Central memory CD8-positive, alpha-beta T cell (primary cell): ENCODE data around the gene PRKAR1B.
"Not testable (repeated sequence)": the region's sequence is repeated elsewhere in the genome, so short reads cannot be mapped to it uniquely, and the experiment has no call there.

ENCODE experiments used
- ATAC-seq: fragments of 150-1000 bp; cut with Tn5 transposase; replicated peaks from 2 replicates; pipeline ENCODE4 v1.10.0; 2022; ENCODE audit warnings: mild to moderate bottlenecking, moderate FRiP score, moderate number of reproducible peaks; ENCODE audit not compliant: poor library complexity, severe bottlenecking; ENCODE audit errors: extremely low read depth
- DNase-seq, 2 donors: peaks; one replicate each; pipeline ENCODE4 v3.0.0; 2021; ENCODE audit warnings: low spot score in 2 of 2
- H3K27ac Mint-ChIP-seq: one replicate; pipeline ENCODE4 v1.8.0; 2022; ENCODE audit warnings: low read depth, mild to moderate bottlenecking, moderate library complexity, mixed read lengths
- H3K27me3 Mint-ChIP-seq: one replicate; pipeline ENCODE4 v1.8.0; 2022; ENCODE audit warnings: mixed read lengths
- H3K36me3 Mint-ChIP-seq: one replicate; pipeline ENCODE4 v1.8.0; 2022; ENCODE audit warnings: mild to moderate bottlenecking, moderate library complexity, mixed read lengths; ENCODE audit not compliant: insufficient read depth
- H3K4me1 Mint-ChIP-seq: one replicate; pipeline ENCODE4 v1.8.0; 2022; ENCODE audit warnings: mixed read lengths
- H3K4me3 Mint-ChIP-seq: one replicate; pipeline ENCODE4 v1.8.0; 2022; ENCODE audit warnings: mild to moderate bottlenecking, moderate library complexity, mixed read lengths
- H3K9me3 Mint-ChIP-seq: one replicate; pipeline ENCODE4 v1.8.0; 2022; ENCODE audit warnings: mixed read lengths

PRKAR1B gene

DNA sequence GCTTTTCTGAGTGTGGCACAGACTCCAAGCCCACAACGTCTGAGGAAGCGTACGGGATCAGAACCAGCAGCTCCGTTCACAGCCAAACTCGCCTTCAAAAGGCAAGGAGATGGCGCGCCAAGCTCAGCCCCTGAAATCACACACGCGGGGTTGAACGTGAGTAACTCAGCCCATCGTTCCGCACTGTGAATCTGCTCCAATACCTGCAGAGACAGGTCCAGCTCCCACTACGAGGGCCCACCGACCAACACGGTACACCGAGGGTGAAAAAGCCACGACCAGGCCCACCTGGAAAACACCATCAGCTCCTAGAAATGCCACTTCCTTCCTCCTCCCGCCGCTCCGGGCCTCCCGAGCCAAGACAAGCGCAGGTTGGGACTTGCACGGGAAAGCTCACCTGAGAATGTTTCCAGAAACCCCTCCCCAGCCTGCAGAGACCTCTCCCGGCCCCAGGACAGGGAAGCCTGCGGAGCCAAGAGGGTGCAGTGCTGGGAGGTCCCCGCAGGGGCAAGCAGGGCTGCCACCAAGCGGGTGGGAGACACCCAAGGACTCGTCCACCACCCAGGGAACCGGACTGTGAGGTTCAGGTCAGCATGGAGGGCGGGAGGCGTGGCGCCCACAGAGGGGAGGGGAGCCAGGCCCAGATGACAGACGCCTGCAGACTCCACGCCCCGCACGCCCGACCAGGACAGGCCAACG is 113.5 kb downstream of the PRKAR1B start:
- Mint-ChIP-seq H3K27ac (no peak overlapping the region), H3K4me1 (peaks cover 36% of the 10 kb centered on the region), H3K36me3 (peaks cover 7% of the 10 kb centered on the region), H3K4me3 (no peak overlapping the region), H3K27me3 (no peaks in the 10 kb centered on the region), H3K9me3 (peaks cover 8% of the 10 kb centered on the region)
- DNase-seq (no peak), ATAC-seq (no peak)

DNA sequence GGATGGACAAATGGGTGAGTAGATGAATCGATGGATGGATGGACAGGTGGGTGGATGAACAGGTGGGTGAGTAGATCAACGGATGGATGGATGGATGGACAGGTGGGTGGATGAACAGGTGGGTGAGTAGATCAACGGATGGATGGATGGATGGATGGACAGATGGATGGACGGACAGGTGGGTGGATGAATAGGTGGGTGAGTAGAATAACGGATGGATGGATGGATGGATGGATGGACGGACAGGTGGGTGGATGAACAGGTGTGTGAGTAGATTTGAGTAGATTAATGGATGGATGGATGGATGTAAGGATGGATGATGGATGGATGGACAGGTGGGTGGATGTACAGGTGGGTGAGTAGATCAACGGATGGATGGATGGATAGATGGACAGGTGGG is 115.2 kb downstream of the PRKAR1B start:
- not testable (repeated sequence) for H3K9me3 Mint-ChIP-seq, DNase-seq, ATAC-seq, H3K36me3 Mint-ChIP-seq, H3K4me3 Mint-ChIP-seq, H3K27me3 Mint-ChIP-seq
- peak overlapping the region; percentile 93 for H3K27ac Mint-ChIP-seq
- peaks cover 30% of the 10 kb centered on the region for H3K4me1 Mint-ChIP-seq

DNA sequence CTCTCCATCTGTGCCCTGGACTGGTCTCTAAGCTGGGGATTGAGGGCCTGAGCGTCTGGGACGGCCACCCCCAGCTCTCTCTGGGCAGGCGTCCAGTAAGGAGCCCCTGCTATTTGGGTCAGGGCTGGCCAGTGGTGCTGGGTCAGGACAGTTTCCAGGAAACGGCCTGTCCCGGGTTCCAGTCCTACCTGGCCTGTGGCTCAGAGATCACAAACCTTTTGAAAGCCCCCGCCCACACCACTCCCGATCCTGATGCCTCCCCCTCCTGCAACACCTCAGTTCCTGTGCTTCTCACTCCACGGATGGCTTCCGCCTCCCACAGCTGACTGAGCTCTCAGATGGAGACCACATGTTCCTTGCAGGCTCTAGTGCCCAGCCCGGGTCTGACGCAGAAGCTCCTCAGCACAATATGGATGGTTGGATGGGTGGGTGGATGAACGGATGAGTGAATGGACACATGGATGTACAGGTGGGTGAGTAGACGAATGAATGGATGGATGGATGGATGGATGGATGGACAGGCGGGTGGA is 115.7 kb downstream of the PRKAR1B start:
- Mint-ChIP-seq H3K27me3 (no peaks in the 10 kb centered on the region), H3K36me3 (peaks cover 5% of the 10 kb centered on the region), H3K27ac (peak overlapping the region; percentile 93), H3K9me3 (peaks cover 8% of the 10 kb centered on the region), H3K4me1 (peaks cover 30% of the 10 kb centered on the region), H3K4me3 (no peak overlapping the region)
- DNase-seq (no peak), ATAC-seq (no peak)

DNA sequence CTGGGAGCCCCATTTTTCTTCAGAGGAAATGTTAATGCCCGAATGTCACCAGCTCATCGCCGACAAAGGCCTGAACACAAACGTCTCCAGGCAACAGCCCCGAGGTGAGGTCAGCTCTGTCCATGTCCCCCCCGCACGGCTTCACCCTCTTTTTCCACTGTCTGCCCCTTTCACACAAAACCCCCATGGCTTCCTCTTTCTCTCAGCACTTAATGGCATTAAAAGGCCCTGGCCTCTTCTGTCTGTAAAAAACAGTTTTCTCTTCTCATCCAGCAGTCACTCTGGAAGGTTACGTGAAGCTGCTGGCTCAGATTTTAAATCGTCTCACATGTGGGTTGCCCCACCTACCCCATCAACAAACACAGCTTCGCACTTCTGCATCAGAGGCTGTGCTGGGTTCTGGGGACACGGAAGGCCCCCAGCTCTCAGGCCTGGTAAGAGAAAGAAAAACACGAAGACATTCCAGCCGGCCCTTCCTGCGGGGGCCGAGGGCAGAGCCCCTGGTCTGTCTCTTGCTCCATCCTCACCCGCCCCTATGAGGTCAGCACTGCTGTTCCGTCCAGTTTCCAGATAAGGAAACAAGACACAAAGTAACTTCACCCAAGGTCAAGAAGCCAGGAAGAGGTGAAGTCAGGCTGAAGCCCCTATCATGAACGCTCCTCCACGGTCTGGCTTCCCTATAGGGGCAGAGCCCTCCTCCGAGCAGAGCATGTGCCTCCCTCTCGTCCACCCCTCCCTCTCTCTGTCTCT is 116.4 kb downstream of the PRKAR1B start:
- H3K36me3 Mint-ChIP-seq: peaks cover 7% of the 10 kb centered on the region
- ATAC-seq: peak; percentile 62
- H3K4me1 Mint-ChIP-seq: peaks cover 30% of the 10 kb centered on the region
- peak overlapping the region; percentile 93 for H3K27ac Mint-ChIP-seq
- peak overlapping the region; percentile 48 for H3K4me3 Mint-ChIP-seq
- no peaks in the 10 kb centered on the region for H3K27me3 Mint-ChIP-seq
- H3K9me3 Mint-ChIP-seq: peaks cover 8% of the 10 kb centered on the region
- no peak for DNase-seq

DNA sequence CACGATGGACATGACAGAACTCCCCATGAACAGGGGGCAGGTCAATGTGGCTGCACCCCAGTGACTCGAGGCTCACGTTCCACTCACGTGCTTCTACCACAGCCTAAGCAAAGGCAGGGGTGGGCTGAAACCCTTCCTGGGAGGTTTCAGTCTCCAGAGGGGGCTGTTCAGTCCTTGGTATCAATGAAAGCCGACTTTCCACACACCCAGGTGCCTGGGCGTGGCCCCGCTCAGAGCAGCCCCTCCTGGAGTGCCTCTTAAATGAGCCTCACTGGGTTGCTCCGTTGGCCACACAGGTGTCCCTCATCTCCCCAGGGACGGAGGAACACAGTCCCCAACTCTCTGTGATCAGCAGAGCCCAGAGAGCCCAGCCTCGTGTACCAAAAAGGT is 116.9 kb downstream of the PRKAR1B start:
- DNase-seq: no peak
- H3K4me1 Mint-ChIP-seq: peaks cover 34% of the 10 kb centered on the region
- peaks cover 8% of the 10 kb centered on the region for H3K36me3 Mint-ChIP-seq
- H3K27me3 Mint-ChIP-seq: no peaks in the 10 kb centered on the region
- peak overlapping the region; percentile 48 for H3K4me3 Mint-ChIP-seq
- H3K27ac Mint-ChIP-seq: peak overlapping the region; percentile 93
- H3K9me3 Mint-ChIP-seq: peaks cover 8% of the 10 kb centered on the region
- ATAC-seq: no peak

DNA sequence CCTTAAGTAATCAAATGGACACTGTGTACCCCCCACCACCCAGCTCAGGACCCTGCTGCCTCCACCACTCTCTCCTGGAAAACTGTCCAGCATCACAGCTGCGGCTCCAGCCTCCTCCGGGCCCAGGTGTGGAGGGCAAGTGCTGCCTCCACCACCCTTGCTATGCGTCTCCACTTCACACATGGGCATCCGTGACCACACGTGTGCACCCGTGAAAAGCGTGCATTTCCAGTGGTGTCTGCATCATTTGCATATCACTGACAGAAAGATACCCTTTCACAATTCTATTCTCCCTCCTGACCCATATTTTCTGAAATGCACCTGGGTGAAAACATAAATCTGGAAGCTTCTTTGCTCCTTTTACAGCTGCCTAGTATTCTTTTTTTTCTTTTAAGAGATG is 117.7 kb downstream of the PRKAR1B start:
- peaks cover 10% of the 10 kb centered on the region for H3K36me3 Mint-ChIP-seq
- no peaks in the 10 kb centered on the region for H3K27me3 Mint-ChIP-seq
- ATAC-seq (no peak), DNase-seq (no peak)
- H3K9me3 Mint-ChIP-seq: peaks cover 11% of the 10 kb centered on the region
- peak overlapping the region; percentile 91 for H3K27ac Mint-ChIP-seq
- H3K4me1 Mint-ChIP-seq: peaks cover 41% of the 10 kb centered on the region
- H3K4me3 Mint-ChIP-seq: peak overlapping the region; percentile 38

DNA sequence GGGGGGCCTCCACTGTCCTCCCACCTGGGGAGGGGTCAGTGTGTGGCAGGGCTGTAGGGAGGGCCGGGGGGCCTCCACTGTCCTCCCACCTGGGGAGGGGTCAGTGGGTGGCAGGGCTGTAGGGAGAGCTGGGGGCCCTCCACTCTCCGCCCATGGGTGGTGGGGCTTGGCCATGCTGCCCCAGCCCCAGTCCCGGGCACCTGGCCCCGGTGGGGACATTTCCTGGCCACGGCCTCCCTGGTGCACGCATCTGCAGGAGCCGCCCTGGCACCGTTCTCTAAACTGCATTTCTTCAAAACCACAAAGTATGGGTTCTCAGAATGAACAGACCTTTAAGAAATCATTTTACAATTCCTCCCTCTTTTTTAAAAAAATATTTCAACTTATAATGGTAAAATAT is 118.1 kb downstream of the PRKAR1B start:
- Mint-ChIP-seq H3K27me3 (no peaks in the 10 kb centered on the region), H3K4me3 (peak overlapping the region; percentile 38), H3K4me1 (peaks cover 45% of the 10 kb centered on the region), H3K9me3 (peaks cover 12% of the 10 kb centered on the region), H3K36me3 (peaks cover 12% of the 10 kb centered on the region), H3K27ac (peak overlapping the region; percentile 91)
- DNase-seq (no peak), ATAC-seq (no peak)

DNA sequence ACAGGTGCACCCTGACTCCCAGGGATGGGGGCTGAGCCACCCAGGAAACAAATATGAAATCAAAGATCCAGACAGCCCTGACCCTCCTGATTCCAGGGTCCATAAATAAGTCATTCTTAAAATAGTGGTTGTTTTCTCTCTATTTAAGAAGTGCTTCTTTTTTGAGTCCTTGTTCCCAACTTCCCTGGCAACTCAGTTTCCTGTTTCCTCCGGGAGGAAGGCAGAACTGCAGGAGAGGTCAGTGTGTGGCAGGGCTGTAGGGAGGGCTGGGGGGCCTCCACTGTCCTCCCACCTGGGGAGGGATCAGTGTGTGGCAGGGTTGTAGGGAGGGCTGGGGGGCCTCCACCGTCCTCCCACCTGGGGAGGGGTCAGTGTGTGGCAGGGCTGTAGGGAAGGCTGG is 118.7 kb downstream of the PRKAR1B start:
- Mint-ChIP-seq H3K9me3 (peaks cover 12% of the 10 kb centered on the region), H3K4me1 (peaks cover 49% of the 10 kb centered on the region), H3K27ac (no peak overlapping the region), H3K27me3 (no peaks in the 10 kb centered on the region), H3K36me3 (peaks cover 13% of the 10 kb centered on the region), H3K4me3 (peak overlapping the region; percentile 49)
- ATAC-seq (no peak), DNase-seq (no peak)

DNA sequence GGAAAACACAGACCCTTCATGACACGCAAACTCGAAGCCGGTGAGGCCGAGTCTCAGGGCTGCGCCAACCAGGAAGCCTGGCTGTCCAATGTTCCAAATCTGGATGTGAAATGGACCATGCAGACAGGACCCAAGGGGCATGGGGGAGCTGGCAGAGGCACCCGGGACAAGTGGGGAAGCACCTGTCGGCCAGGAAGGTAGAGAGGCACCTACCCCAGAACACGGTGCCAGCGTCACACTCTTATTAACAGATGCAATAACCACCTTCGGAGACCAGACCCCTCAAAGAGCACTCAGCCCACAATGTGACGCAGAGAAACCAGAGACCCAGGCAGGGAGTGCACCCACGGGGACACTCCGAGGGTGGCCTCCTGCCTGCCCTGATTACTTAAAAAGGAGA is 119.1 kb downstream of the PRKAR1B start:
- Mint-ChIP-seq H3K27me3 (no peaks in the 10 kb centered on the region), H3K4me1 (peaks cover 54% of the 10 kb centered on the region), H3K36me3 (peaks cover 16% of the 10 kb centered on the region), H3K4me3 (peak overlapping the region; percentile 49), H3K27ac (no peak overlapping the region), H3K9me3 (peaks cover 12% of the 10 kb centered on the region)
- no peak for ATAC-seq
- DNase-seq: no peak

DNA sequence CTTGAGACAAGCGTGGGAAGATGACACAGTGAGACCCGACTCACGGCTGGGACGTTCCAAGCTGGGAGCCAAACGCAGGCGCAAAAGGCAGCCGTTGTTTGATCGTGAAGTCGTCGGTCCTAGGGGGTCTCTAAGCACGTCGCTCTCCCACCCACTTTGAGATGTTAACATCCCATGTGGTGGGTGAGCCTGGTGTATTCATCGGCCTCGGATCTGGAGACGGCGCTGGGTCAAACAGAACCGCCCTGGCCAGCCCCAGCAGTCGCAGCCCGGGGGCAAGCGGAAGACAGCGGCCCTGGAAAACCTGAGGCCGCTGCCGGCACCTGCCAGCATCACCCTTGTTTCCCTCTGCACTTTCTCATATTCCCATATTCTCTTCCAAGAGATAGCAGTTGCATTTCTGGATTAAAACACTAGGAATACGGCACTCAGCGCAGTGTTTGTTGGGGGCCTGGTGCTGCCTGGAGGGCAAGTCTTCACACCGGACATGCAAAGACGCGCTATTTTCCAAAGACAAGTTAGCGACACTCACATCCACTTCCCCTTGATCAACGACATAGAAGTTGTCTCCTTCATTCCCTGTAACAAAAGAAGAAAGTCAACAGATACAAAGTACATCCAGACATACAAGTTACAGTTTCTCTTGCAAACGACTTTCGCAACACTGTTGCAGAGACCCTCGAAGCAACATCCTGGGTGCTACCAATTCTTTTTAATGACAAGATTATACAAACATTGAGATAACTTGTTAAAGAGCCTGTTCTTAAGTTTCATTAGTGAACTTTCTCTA is 121.2 kb downstream of the PRKAR1B start:
- Mint-ChIP-seq H3K36me3 (peaks cover 19% of the 10 kb centered on the region), H3K27me3 (no peaks in the 10 kb centered on the region), H3K4me1 (peaks cover 57% of the 10 kb centered on the region), H3K27ac (peak overlapping the region; percentile 100), H3K9me3 (peaks cover 4% of the 10 kb centered on the region), H3K4me3 (peak overlapping the region; percentile 11)
- ATAC-seq (no peak), DNase-seq (no peak)

DNA sequence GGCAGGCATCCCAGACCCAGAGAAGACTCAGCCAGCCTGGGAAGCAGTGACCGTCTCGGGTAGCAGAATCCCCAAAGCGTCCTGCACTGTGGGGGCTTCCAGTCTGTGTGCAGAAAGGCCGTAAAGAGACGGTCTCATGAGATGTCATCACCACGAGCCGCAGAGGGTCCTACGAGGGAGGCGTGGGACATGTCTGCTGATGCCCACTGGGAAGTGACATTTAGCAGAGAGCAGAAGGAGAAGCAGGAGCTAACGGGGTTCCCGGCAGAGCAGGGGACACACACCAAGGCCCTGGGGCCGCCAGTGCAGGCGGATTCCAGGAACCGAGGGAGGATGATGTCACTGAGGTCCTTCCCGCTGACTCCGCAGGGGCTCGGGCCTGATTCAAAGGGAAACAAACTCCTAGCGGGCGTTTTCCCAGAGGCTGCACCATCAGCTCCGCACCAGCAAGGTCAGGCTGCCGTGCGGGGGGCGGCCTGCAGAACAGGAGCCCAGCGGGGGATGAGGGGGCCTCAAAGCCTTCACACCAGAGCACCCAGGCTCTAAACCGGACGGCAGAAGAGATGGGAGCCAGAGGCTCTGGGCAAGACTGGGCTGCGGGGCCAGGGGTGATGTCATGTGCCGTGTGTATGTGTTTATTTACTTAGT is 122.1 kb downstream of the PRKAR1B start:
- Mint-ChIP-seq H3K27me3 (no peaks in the 10 kb centered on the region), H3K27ac (peak overlapping the region; percentile 100), H3K9me3 (peaks cover 4% of the 10 kb centered on the region), H3K4me3 (peak overlapping the region; percentile 97), H3K4me1 (peaks cover 52% of the 10 kb centered on the region), H3K36me3 (peaks cover 17% of the 10 kb centered on the region)
- no peak for DNase-seq
- no peak for ATAC-seq
